ENCODE measurements around the gene RPL18A. TPM values are rescaled to one million over a fixed set of nuclear protein-coding genes. Genes with fewer than 3 reads are reported as not detected.
"Not testable (repeated sequence)": the region's sequence is repeated elsewhere in the genome, so short reads cannot be mapped to it uniquely, and the experiment has no call there.

Gene RPL18A
- total and polyA plus RNA-seq, 2 of the 13 experiments (the other 11 are each of a cell fraction or from before 2014, with no cell fraction given), result 1,471 to 2,004 TPM

- Histone ChIP-seq H2AFZ (ENCODE audit: low read length) (no peak overlapping the region), H3K4me2 (ENCODE audit: low read depth, low read length) (no peak overlapping the region), H3K27me3 (ENCODE audit: control insufficient read depth in 1 of 2, insufficient read depth in 2 of 2, low read length in 2 of 2) (peaks cover 4 to 7% of the 10 kb centered on the region in 2 experiments; a peak in 3 of 5 replicates), H4K20me1 (ENCODE audit: insufficient read depth, low read length) (no peaks in the 10 kb centered on the region), H3K4me1 (ENCODE audit: insufficient read depth, low read length) (no peaks in the 10 kb centered on the region), H3K36me3 (replicated peaks in 1 of 2; ENCODE audit: control insufficient read depth in 1 of 2, insufficient read depth in 2 of 2, low read length in 2 of 2) (no peaks in the 10 kb centered on the region), H3K79me2 (ENCODE audit: insufficient read depth, low read length) (no peaks in the 10 kb centered on the region), H3K9ac (ENCODE audit: insufficient read depth, low read depth, low read length) (no peak overlapping the region), H3K27ac (ENCODE audit: extremely low read length, insufficient read depth, low read length) (no peak overlapping the region), H3K4me3 (replicated peaks in 1 of 3; ENCODE audit: insufficient read depth in 1 of 3, low read depth in 2 of 3, low read length in 3 of 3) (no peak overlapping the region), H3K9me3 (ENCODE audit: low read length) (no peaks in the 10 kb centered on the region)
- intact Hi-C loops (cut with micrococcal nuclease; ENCODE audit: unreplicated experiment), result no loop called here
- no peak for DNase-seq (ENCODE audit: low spot score)
- no peak for FAIRE-seq
- in situ Hi-C loops (cut with HindIII; ENCODE audit: extremely low pct_ligation_motif_present, low pct_unique_long_range_greater_than_20kb), result no loop called here
- POLR2A ChIA-PET, result no interaction called here
- 0 out of 2 replicates have a peak, but pooled peaks have one; percentile 21 for TF ChIP-seq ZMYM3 (CRISPR knock-in tag; IDR thresholded peaks at IDR 0.05)
- TF ChIP-seq DMAP1 (CRISPR knock-in tag; IDR thresholded peaks at IDR 0.05), result no peak
- CTCF ChIA-PET (ENCODE audit: low intra/inter-chr PET ratio, low total read pairs), result no interaction called here
- ATAC-seq, result no peak
- BruUV-seq (replicated peaks), result no TSS peak
- WGBS (ENCODE audit: low lambda C conversion rate), result 22% methylated on average over 14 of the region's 33 CpGs
These were observed 24.1 kb downstream of the RPL18A start for GRCh38 chr19:17883627-17884410.

- no peak overlapping the region for H3K27ac ChIP-seq (ENCODE audit: extremely low read length, insufficient read depth, low read length)
- peaks cover 0 to 2% of the 10 kb centered on the region in 2 experiments; a peak in 1 of 5 replicates for H3K27me3 ChIP-seq (ENCODE audit: control insufficient read depth in 1 of 2, insufficient read depth in 2 of 2, low read length in 2 of 2)
- DNase-seq (ENCODE audit: low spot score) (no peak), FAIRE-seq (no peak), ATAC-seq (no peak)
- H3K4me2 ChIP-seq (ENCODE audit: low read depth, low read length), result no peak overlapping the region
- H3K9ac ChIP-seq (ENCODE audit: insufficient read depth, low read depth, low read length), result no peak overlapping the region
- no peaks in the 10 kb centered on the region for H3K4me1 ChIP-seq (ENCODE audit: insufficient read depth, low read length)
- intact Hi-C loops (cut with micrococcal nuclease; ENCODE audit: unreplicated experiment), result no loop called here
- in situ Hi-C loops (cut with HindIII; ENCODE audit: extremely low pct_ligation_motif_present, low pct_unique_long_range_greater_than_20kb), result no loop called here
- H3K36me3 ChIP-seq (replicated peaks in 1 of 2; ENCODE audit: control insufficient read depth in 1 of 2, insufficient read depth in 2 of 2, low read length in 2 of 2), result no peaks in the 10 kb centered on the region
- CTCF ChIA-PET (ENCODE audit: low intra/inter-chr PET ratio, low total read pairs), result no interaction called here
- BruUV-seq (replicated peaks), result no TSS peak
- no peaks in the 10 kb centered on the region for H4K20me1 ChIP-seq (ENCODE audit: insufficient read depth, low read length)
- H3K4me3 ChIP-seq (replicated peaks in 1 of 3; ENCODE audit: insufficient read depth in 1 of 3, low read depth in 2 of 3, low read length in 3 of 3), result no peak overlapping the region
- 17% methylated on average over 7 of the region's 7 CpGs for WGBS (ENCODE audit: low lambda C conversion rate)
- no peak for TF ChIP-seq MXD4 (CRISPR knock-in tag; IDR thresholded peaks at IDR 0.05)
- H3K79me2 ChIP-seq (ENCODE audit: insufficient read depth, low read length), result no peaks in the 10 kb centered on the region
- POLR2A ChIA-PET, result no interaction called here
- no peak overlapping the region for H2AFZ ChIP-seq (ENCODE audit: low read length)
- H3K9me3 ChIP-seq (ENCODE audit: low read length), result no peaks in the 10 kb centered on the region
These were observed 26.8 kb downstream of the RPL18A start for GRCh38 chr19:17886515-17886914.

GRCh38 chr19:17887221-17887620, 27.5 kb downstream of the RPL18A start:
- CTCF ChIA-PET (ENCODE audit: low intra/inter-chr PET ratio, low total read pairs); in situ Hi-C loops (cut with HindIII; ENCODE audit: extremely low pct_ligation_motif_present, low pct_unique_long_range_greater_than_20kb): not testable (repeated sequence)
- 5% methylated on average over 4 of the region's 4 CpGs for WGBS (ENCODE audit: low lambda C conversion rate)

More at GRCh38 chr19:17887221-17887620, 27.5 kb downstream of the RPL18A start:
- H3K4me2 ChIP-seq (ENCODE audit: low read depth, low read length); FAIRE-seq; DNase-seq (ENCODE audit: low spot score); H3K4me3 ChIP-seq (replicated peaks in 1 of 3; ENCODE audit: insufficient read depth in 1 of 3, low read depth in 2 of 3, low read length in 3 of 3); H3K27me3 ChIP-seq (ENCODE audit: control insufficient read depth in 1 of 2, insufficient read depth in 2 of 2, low read length in 2 of 2); intact Hi-C loops (cut with micrococcal nuclease; ENCODE audit: unreplicated experiment); POLR2A ChIA-PET; ATAC-seq; H3K9ac ChIP-seq (ENCODE audit: insufficient read depth, low read depth, low read length); H3K36me3 ChIP-seq (replicated peaks in 1 of 2; ENCODE audit: control insufficient read depth in 1 of 2, insufficient read depth in 2 of 2, low read length in 2 of 2); H3K79me2 ChIP-seq (ENCODE audit: insufficient read depth, low read length); H2AFZ ChIP-seq (ENCODE audit: low read length); H4K20me1 ChIP-seq (ENCODE audit: insufficient read depth, low read length); BruUV-seq (replicated peaks); H3K27ac ChIP-seq (ENCODE audit: extremely low read length, insufficient read depth, low read length); H3K4me1 ChIP-seq (ENCODE audit: insufficient read depth, low read length); H3K9me3 ChIP-seq (ENCODE audit: low read length): not testable (repeated sequence)

Measured in HepG2 (cell line).